CD4-positive, alpha-beta T cell treated with Interleukin-4 for 4 hours (primary cell): Measurements from ENCODE around the gene TBXAS1.

Experiments
- DNase-seq: peaks from one replicate; pipeline ENCODE4 v3.0.0-alpha.2; 2020

TBXAS1 gene

DNA sequence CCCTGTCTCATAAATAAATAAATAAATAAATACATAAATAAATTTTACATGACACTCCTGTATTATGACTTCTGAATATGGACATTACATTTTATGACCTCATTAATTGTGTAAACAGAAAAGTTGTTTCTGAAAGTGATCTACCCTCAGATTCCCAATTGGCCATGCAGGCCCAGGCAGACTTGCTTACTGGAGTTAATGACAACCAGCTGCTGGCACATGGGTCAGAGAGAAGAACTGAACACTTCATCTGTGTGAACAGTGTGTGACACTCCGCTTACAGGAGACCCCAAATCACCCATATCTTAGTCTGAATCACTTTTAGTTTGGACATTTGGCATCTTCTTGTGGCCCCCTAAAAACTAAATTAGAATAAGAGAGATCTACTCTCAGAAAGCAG, 202.3 kb downstream of the TBXAS1 start:
- no peak for DNase-seq

DNA sequence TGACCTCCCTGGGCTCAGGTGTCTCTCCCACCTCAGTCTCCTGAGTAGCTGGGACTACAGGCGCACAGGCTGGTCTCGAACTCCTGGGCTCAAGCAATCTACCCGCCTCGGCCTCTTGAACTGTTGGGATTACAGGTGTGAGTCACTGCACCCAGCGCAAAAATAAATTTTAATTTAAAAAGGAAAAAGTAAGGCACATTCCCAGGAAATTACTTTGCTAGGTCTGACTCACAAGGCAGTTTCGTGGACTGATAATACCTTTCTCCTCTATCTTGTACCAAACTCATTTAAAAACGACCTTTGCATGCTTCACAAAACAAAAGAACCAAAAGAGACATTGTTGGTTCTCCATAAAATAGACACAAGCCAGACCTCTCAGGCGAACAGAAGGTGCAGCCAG, 204.0 kb downstream of the TBXAS1 start:
- DNase-seq = no peak

DNA sequence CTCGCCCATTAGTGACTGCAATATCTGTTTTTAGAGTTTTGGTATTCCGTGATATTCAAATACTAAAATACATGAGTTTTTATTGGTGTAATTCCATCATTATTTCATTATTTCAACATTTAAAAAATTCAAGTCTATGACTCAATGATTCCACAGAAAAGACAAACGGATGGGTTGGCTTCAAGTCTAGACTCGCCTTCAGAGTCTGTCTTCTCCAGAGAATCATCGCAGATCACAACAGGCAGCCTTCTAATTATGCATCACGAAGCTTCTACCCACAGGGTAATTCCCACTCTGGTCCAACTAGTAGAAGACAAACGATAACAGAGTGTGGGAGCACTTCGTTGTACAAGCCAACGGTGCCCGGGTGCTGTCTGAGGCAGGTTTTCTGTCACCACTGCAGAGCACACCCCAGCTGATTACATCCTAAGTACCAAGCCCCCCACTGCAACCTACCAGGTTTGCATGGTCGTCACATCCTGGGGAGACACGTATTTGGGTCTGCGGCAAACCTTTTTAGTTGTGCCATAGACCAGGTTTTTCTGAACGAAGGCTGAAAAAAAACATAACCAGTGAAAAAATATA, 204.8 kb downstream of the TBXAS1 start:
- DNase-seq = no peak

DNA sequence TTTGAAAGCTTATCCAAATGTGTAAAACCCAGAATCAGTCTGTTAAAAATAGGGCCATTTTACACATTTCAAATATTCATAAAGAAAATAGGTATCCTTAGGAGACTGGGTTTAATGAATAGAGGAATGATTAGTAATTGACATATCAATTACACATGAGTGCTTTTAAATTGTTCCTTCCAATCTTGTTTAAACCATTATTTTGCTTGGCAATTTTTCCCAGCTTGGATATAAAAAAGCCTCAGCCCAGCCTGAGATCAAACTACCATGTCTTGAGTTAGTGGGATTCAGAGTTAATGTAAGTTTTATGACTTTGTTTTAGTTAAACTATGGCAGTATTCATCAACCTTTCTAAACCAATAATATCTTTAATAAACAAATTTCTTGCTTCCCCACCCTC, 205.4 kb downstream of the TBXAS1 start:
- no peak for DNase-seq

DNA sequence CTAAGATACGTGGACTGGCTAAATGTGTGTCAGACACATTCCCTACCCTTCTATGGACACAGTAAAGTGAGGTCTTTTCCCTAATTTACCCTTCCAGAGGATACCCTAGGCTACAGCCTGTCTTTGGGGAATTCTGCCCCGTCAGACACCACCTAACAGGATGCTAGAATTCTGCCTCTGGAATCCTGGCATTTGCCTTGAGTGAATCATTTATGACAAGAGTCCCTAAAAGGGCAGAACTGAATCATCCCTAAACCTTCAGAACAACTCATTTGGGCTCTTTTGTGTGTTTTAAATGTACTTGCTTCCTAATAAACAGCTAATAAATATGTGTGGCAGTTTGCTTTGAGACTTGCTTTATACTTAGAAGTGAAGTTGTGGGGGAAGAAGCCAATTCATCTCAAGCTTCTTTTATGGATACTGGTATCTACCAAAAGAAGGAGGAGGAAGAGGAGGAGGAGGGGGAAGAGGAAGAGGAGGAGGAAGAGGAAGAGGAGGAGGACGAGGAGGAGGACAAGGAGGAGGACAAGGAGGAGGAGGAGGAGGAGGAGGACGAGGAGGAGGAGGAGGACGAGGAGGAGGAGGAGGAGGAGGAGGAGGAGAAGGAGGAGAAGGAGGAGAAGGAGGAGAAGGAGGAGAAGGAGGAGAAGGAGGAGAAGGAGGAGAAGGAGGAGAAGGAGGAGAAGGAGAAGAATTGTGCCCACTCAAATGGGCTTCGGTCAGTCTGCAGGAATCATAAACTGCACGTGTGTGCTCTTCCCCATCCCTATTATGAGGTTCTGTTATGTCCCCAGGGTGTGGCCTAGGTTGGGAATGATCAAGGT, 206.5 kb downstream of the TBXAS1 start:
- DNase-seq = no peak

- DNase-seq = peak; percentile 34
These were observed 207.3 kb downstream of the TBXAS1 start for GRCh38 chr7:140036224-140036962.

DNA sequence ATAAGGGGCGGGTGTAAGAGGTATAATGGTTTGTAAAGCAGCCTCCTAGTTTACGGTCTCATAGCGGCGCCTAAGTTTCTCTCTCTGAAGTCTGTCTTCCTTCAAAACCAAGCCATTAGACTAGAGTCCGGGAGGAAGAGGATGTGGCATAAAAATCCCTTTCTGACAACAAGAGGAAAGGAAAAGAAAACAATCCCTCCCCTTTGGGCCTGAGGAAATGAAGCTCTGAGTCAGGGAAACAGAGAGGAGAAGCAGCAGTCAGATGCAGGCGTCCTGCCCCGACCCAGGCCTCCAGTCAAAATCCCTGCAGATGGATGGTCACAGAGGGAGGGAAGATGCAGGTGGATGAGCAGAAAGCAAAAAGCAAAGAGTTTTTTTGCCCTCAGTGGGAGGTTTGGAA, 210.0 kb downstream of the TBXAS1 start:
- DNase-seq = no peak

DNA sequence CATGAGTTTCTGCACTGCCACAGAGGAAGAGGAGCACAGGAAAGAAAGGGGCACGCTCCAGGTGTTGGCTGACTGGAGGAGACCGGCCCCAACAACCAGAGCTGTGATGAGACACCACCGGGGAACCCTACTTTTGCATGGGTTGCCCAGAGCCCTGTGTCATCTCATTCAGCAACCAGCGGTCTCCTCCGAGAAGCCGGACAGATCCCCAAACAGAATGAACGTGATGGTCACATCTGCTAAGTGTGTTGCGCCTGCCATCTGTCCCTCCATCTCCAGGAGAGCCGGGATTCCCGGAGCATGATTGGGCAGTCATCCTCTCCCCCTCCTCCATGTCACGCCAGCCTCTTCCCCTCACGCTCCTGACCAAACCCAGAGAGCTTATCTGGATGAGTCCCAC, 210.8 kb downstream of the TBXAS1 start:
- no peak for DNase-seq

DNA sequence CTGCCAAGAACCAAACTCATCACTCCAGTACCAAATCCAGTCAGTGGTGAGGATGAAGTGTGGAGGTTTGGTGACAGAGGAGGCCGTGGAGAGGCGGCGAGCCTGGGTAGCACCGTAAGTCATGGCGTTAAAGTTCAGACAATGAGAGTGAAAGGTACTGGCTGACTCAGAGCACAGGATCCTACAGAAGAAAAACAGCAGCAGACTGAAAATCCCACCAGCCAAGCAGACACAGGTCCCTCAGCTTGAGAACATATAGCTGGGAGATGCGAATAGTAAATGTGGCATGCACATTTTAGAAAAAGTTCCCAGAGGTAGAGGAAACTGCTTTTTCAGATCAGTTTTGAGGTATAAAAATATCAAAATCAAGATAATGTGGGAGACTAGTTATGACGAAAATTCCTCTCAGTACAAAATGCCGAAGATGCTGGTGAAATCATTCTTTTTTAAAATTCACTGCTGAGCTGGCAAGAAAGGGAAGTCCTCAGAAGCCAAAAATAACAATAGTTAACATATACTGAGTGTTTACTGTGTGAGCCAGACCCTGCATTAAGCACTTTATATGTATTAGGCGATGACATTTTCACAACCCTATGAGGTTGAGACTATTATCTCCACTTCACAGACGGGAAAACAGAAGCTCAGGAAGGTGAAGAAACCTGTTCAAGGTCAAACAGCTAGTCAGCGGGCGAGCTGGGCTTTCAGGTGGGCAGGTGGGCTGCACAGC, 212.8 kb downstream of the TBXAS1 start:
- no peak for DNase-seq

DNA sequence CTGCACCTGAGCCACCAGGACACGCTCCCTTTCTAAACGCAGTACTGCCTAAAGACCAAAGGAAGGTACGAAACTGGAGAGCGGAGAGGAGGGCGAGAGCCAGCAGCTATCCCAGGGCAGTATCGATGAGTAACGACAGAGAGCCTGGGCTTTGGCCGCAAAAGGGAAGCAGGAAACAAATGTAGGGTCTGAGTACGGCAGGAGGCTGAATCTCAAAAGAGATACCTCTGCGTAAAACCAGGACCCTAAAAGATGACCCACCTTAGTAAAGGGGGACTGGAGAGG, 213.3 kb downstream of the TBXAS1 start:
- DNase-seq = no peak

DNA sequence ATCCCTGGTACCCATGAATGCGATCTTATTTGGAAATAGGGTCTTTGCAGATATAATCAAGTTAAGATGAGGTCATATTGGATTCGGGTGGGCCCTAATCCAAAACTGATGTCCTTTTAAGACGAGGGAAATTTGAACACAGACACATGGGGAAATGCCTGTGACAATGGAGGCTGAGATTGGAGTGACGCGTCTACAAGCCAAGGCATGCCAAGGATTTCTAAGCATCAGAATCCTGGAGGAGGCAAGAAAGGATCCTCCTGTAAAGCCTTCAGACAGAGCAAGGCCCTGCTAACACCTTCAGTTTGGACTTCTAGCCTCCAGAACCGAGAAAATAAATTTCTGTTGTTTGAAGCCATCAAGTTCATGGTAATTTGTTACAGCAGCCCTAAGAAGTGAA, 215.2 kb downstream of the TBXAS1 start:
- DNase-seq = no peak

DNA sequence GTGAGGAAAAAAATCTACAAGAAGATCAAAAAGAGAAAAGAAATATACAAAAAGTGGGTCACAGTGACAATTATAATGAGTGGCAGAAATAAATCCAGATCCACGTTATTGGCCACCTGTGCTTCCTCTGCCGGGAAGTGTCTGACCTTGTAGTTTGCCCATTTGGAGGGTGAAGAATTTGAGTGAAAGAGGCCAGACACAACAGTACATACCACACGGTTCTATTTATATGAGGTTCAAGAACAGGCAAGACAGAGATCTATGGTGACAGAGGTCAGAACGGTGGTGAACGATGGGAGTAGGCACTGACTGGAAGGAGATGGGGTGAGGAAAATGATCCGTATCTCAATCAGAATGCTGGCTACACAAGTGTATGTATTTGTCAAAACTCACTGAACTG, 216.6 kb downstream of the TBXAS1 start:
- DNase-seq = no peak

GRCh38 chr7:140047197-140047596, 218.1 kb downstream of the TBXAS1 start:
- DNase-seq = no peak

GRCh38 chr7:140048138-140048537, 219.1 kb downstream of the TBXAS1 start:
- DNase-seq = no peak

DNA sequence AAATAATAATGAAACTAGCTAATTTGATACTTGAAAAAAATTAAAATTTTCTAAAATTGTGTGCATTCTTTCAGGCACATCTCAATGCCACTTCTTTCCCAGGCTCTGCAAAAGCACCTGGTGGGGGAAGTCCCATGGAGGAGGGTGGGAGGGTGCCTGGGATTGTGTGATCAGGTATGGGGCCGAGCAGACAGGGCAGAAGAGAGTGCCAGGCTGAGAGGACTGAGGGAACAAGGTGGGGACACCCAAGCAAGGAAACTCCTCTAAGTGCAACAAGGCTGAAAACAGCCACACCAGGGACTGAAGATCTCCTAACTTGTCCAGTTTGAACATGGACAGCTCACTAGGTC, 219.9 kb downstream of the TBXAS1 start:
- DNase-seq = no peak

- no peak for DNase-seq
These were observed 220.4 kb downstream of the TBXAS1 start for GRCh38 chr7:140049339-140050024.

DNA sequence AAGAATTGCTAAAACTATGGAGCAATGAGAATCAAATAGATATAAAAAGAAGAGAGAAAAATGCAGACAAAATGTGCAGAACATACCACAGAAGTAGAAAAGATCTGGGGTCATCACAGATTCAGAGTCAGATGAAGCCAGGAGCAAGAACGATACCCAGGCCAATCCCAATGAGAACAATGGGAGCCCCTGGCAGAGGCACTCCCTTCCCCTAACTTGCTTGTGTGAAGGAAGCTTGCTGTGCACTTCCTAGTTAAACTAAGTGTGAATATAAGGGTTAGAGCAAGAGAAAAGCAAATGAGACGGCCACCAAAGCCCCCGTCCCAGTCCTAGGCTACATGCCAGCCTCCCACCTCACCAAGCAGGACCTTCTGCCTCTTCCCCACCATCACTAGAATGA, 221.0 kb downstream of the TBXAS1 start:
- no peak for DNase-seq

- DNase-seq = no peak
These were observed 222.8 kb downstream of the TBXAS1 start for GRCh38 chr7:140051820-140052219.

- DNase-seq = peak; percentile 21
These were observed 224.9 kb downstream of the TBXAS1 start for GRCh38 chr7:140053812-140054539.

DNA sequence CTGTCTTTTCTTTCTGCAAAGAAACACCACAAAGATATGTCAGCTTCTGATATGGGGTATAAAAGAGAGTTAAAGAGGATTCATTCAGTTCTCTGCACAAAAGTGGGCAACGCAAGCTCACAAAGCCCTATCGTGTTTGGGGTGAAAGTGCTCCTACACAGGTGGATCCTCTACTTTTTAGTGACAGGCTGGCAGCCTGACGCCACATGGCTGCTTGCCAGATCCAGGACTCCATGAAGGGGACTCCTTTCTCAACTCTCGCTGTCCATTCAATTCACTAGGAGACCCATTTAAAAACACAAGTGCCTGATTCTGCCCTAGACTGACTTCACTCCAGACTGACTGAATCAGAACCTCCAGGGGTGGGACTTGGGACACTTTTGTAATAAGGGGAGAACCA, 225.7 kb downstream of the TBXAS1 start:
- no peak for DNase-seq

- DNase-seq = no peak
These were observed 226.8 kb downstream of the TBXAS1 start for GRCh38 chr7:140055833-140056232.

- no peak for DNase-seq
These were observed 227.5 kb downstream of the TBXAS1 start for GRCh38 chr7:140056431-140057142.
